Measurements from ENCODE around the gene MAPK8.
"Not testable (repeated sequence)": the region's sequence is repeated elsewhere in the genome, so short reads cannot be mapped to it uniquely, and the experiment has no call there.

MAPK8 gene

DNA sequence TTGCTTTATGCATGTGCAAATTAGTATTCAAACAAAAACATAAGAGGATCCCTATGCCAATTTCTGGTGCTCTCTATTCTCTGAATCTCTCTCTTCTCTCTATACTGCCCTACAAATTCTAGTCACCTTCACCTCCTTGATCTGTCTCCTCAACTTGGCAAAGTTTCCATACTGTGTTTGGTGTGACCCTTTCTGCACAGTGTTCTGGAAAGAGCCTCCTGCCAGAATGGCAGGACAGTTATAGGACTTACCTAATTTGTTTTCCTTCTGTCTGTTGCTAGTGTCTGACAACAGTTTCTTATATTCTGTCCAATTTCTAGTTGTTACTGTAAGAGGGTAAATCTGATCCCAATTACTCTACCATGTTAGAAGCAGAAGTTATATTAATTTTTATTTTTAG is 34.3 kb downstream of the MAPK8 start:
- DNase-seq, result no peak

DNA sequence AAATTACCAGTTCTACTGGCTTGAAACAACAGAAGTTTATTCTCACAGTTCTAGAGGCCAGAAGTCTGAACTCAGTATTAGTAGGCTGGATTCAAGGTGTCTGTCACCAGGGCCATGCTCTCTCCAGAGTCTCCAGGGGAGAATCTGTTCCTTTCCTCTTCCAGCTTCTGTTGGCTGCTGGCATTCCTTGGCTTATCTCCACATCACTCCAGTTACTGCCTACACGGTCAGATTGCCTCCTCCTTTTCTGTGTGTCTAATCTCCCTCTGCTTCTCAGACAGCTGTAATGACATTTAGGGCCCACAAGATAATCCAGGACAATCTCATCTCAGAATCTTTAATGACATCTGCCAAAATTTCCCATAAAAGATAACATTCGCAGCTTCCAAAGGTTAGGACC is 36.6 kb downstream of the MAPK8 start:
- DNase-seq, result no peak

DNA sequence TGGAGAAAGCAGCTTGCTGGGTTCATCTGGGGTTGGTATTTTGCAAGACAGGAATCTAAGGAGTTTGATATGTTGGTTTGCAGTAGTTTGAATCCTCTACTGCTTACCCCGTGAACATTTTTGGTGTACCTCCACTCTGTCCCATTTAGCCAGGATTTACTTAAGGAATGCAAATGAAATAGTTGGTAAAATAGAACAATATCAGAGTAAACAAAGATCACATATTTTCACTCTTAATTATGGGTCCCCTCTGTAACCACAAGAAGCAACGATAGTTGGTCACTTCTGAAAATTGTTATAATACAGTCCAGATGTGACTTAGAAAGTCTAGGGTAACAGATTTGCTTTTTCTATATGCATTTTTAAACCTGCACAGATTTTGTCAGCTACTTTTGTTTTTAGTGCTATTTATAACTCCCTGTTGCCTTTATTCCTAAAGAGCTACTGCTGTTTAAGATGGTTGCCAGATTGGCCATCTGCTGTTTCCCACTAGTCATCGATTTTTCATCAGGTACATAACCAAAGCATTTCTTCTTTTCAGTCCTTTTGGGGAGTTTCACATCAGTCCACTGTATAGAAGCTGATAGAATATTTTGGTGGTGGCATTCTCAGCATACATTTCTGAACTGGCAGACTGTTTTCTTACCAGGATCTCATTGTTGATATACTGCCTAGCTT is 37.6 kb downstream of the MAPK8 start:
- DNase-seq, result no peak

DNA sequence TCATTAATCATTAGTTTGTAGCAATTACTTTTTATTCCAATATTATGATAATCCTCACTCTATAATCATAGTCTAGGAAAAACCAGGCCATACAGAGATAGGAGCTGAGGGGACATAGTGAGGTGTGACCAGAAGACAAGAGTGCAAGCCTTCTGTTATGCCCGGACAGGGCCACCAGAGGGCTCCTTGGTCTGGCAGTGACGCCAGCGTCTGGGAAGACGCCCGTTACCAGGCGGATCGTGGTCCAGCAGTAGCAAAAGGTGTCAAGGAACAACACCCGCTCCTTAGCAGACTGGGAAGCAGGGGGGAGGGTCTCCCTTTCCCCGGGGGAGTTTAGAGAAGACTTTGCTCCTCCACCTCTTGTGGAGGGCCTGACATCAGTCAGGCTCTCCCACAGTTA is 39.8 kb downstream of the MAPK8 start:
- not testable (repeated sequence) for DNase-seq

DNA sequence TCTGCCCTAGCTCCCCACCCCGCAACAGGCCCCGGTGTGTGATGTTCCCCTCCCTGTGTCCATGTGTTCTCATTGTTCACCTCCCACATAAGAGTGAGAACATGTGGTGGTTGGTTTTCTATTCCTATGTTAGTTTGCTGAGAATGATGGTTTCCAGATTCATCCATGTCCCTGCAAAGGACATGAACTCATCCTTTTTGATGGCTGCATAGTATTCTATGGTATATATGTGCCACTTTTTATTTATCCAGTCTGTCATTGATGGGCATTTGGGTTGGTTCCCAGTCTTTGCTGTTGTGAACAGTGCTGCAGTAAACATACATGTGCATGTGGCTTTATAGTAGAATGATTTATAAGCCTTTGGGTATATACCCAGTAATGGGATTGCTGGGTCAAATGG is 41.1 kb downstream of the MAPK8 start:
- not testable (repeated sequence) for DNase-seq

DNA sequence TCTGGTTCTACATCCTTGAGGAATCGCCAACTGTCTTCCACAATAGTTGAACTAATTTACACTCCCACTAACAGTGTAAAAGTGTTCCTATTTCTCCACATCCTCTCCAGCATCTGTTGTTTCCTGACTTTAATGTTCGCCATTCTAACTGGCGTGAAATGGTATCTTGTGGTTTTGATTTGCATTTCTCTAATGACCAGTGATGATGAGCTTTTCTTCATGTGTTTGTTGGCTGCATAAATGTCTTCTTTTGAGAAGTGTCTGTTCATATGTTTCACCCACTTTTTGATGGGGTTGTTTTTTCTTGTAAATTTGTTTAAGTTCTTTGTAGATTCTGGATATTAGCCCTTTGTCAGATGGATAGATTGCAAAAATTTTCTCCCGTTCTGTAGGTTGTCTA is 41.5 kb downstream of the MAPK8 start:
- DNase-seq, result not testable (repeated sequence)

DNA sequence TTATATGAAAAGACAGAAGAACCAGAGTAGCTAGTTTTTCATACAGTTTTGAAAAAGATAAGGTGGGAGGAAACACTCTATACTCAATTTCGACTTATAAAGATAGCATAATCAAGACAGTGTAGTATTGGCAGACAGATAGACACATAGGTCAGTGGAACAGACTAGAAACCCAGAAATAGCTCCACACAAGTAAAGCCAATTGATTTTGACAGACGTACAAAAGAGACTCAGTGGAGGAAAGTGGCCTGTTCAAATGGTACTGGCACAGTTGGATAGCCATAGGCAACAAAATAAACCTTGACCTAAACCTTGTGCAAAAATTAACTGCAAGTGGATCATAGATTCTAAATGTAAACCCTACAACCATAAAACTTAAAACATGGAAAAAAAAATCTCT is 46.8 kb downstream of the MAPK8 start:
- DNase-seq, result no peak

DNA sequence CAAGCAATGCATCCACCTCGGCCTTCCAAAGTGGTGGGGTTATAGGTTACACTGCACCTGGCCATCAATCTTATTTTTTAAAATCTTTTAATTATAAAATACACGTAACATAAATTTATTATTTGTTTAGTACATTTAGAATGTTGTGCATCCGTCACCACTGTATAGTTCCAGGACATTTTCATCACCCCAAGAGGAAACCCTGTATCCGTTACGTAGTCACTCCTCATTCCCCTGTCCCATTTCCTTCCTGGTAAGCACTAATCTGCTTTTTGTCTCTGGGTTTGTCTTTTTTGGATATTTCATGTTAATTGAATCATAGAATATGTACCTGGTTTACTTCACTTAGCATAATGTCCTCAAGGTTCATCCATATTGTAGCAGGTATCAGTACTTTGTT is 51.2 kb downstream of the MAPK8 start:
- DNase-seq, result no peak

DNA sequence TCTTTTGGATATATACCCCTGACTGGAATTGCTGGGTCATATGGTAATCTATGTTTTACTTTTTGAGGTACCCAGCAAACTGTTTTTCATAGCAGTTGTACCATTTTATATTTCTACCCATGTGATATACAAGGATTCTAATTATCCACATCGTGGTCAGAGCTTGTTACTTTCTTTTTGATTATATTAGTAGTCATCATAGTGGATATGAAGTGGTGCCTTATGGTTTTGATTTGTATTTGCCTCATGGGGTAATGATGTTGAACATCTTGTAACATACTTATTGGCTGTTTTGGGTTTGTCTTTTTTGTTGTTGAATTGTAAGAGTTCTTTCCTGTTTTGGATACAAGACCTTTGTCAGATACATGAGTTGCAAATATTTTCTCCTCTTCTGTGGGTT is 51.7 kb downstream of the MAPK8 start:
- DNase-seq, result no peak

DNA sequence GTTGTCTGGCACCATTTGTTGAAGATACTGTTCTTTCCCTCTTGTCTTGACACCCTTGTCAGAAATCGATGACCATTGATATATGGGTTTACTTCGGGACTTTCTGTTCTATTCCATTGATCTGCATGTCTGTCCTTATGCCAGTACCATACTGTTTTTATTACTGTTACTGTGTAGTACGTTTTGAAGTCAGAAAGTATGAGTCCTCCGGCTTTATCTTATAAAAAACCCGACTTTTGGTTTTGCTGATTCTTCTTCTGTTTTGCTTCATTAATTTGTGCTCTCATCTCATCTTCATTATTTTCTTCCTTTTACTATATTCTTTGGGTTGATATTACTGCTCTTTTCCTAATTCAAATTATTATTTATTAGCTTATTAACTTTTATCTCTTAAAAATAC is 52.4 kb downstream of the MAPK8 start:
- DNase-seq, result no peak

DNA sequence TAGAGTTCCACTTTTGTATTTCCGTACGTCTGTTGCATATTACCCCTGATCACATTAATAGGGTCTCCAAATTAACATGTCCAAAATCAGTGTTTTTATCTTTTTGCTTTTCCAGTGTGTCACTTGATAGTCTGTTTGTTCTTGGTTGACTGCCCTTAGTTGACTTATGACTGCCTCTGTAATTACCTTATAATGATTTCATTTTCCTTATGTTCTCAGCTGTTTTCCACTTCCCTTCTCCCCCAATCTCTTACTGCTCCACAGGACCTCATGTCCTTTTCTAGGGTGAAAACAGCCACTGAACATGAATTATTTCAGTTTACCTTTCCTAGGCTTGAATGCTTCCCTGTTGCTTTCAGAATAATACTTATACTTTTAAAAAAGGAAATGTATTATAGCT is 54.7 kb downstream of the MAPK8 start:
- no peak for DNase-seq

DNA sequence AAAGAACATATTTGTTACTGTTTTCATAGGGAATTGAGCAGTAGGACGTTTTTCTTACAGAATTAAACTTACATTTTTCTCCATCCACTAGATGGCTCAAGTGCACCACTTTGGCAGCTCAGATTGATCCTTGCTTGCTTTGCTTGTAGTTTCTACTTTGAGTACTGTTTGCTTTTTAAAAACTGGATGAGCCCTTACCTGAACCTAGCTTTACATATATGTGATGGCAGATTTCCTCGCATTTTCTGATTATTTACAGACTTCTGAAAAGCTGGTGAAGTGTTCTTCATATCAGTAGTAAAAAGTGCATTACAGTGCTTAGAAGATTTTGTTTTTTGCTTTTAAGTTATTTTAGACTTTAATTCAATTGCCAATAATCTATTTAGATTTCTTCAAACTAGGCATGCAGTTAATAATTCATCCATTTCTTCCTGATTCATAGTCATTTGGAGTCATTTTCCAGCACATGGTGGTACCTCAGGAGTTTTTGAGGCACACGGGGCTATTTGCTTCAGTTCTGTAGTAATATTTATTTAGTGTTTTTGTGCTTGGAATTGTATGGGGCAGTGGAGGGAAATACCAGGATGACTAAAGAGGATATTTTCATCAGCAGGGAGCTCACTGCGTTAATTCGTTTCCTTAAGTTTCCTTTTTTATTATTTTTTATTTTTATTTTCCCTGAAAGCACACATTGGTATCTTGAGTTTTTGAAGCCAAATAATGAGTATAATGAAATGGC is 57.3 kb downstream of the MAPK8 start:
- DNase-seq, result peak; percentile 1

DNA sequence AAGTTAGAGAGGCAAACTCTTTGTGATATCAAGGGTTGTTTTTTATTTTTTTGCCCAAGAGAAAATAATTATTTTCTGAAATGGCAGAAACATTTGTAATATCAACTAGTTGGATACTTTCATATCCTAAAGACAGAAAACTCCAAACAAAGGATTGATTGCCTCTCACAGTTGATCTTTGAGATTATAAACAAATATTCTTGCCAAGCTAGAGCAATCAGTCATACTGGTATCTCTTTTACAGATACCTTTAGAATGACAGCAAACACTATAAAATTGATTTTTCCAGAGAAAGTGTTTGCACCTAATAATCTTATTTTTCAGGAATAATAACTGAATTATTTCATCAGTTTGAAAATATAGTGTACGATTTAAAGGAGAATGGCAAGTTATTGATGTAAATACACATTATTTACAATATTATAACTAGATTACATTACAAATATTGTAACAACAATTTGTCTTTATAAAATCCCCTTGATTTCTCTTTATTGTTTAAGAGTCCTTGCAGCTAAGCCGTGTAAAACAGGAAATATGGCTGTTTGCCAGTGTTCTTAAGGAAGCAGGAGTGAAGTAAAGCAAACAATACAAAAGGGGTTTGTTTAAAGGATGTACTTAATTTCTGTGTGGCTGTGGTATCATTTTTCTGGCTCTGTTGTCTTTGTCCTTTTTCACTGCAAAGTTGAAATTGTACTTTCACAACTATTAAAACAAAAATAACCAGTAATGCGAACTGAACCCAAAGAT is 58.4 kb downstream of the MAPK8 start:
- no peak for DNase-seq

DNA sequence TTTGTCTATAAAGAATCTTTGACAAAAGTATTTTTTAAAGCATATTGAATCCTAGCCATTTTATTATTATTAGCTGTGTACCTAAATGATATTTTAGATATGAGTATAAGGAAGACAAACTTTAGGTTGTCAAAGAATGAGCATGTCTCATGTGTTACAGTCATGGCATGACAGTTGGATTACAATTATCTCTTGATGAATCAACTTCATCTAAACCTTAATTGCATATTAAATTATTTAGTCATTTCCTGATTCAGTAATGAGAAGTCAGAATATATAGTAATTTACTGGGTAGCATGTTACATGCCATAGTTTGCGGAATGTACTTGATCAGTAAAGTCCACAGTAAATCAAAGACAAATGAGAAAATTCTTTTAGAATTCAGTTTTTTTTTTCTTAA is 59.2 kb downstream of the MAPK8 start:
- no peak for DNase-seq

DNA sequence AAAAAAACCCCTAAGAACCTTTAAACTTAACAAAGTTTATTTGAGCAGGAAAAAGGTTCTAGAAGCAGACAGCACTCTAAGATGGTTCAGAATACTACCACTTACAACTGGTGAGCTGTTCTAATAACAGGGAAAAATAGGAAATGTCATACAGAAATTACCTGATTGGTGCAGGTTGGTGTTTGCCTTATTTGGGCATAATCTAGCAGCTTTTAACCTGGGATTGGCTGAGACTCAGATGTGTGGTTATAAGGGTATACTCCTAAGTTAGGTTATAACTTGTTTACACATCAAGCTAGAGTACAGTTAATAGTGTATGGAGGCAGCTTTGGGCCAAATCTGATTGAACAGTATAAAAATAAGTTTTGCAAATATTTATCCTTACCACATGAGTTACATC is 59.8 kb downstream of the MAPK8 start:
- no peak for DNase-seq

DNA sequence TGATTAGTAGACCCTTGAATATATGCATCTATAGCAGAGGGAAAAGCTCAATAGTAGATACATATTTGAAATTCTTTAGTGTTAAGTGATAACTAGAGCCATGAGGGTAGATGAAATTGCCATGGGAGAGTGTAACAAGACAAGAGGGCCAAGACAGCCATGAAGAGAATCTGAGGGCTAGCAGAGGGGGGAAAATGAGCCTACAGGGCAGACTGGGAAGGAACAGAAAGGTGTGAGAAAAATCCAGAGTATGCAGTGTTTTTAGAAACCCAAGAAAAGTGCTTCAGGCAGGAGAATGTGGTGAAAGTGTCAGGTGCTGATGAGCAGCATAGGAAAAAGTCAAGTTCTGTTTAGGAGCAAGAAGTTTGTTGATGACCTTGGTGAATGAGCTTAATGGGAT is 63.0 kb downstream of the MAPK8 start:
- DNase-seq, result no peak

DNA sequence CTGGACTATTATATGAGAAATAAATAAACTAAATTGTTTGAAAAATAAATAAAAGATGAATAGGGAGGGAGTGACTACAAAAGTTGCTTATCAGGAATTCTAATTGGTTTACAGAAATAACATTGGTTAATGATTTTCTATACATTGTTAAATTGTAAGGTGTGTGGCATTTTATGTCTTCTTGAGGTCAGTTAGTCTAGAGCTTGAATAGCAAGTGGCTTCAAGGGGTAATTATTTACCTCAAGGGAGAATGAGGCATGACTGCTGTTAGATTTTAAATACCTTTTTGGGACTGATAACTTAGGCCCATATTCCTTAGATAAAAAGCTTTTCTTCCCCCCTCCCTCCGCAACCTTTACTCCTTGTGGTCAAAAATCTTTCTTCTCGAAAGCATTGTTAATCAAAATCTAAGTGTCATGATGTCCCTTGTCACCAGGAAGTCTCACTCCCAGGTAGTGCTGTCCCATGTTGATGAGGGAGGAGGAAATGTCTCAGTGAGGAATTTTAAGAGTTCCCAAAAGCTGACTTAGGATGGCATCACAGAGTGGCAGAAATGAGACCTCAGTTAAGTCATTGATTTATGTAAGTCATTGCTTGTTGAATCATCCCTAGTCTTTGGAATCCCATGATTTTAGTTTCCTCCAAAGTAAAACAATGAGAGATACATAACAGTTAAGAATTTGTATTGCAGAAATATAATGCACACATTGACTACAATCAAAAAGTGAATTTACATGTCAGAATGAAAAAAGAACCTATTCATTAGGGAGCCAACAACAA is 71.5 kb downstream of the MAPK8 start:
- no peak for DNase-seq

DNA sequence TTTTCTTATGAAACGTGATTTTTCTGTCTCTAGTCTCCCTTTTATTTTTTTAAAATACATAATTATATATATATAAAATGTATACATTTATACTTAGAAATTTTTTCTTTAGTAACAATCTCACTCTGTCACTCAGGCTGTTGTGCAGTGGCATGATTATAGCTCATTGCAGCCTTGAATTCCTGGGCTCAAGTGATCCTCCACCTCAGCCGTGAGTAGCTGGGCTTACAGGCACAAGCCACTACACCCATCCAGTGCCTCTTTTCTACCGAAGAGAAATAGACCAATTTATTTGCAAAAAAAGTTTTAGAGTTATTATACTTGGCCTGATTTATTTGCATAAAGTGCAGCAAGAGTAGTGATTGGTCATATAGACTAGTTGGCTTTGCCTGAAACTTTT is 72.2 kb downstream of the MAPK8 start:
- no peak for DNase-seq

DNA sequence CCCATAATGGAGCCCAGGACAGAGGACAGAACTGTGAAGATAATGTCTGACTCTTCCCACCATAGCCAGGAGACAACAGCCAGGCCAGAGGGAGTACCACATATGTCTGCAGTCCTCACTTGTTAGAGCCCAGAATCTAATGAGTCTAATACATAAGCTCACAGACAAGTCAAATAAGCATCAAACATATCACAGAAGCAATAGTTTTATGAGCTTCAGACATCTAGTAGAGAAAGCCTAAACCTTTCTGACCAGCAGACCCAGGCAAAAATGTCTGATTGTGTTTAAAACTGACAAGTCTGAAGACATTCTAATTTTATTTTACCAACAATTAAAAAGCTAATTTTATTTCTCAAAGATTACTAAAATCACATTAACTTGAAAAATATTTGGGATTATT is 75.5 kb downstream of the MAPK8 start:
- no peak for DNase-seq

DNA sequence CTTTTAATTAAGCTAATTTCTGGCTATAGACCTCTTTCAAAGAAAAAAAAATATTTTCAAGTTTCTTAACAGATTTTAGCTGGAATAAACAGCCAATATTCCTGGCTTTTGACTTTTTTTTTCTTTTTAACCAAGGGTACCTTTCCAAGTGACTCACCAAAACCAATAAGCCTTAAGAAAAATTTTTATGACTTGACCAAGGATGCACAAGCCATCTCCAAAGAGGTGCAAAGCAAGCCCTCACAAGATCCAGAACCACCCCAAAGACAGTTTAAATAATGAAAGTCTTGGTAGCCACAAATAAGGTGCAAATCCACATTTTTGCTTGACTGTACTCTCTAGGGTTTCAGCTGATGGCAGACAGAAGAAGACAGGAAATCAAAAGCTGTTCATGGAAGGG is 76.5 kb downstream of the MAPK8 start:
- DNase-seq, result no peak

DNA sequence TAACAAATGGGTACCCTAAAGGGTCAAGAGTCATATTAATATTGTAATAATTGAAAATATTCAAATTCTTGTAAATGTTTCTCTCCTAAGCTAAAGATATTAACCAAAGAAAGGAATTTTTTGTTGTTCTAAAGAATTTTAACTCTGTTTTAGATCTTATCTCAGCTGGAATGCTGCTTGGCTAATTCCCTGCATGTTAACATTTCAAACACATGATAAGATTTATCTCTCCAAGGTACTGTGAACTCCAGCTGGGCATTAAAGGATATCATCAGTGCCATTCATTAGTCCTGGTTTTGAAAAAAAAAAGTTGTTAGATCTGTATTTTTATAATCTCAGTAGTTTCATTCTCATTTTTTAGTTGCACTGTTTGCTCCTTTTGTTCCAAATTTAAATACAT is 76.9 kb downstream of the MAPK8 start:
- DNase-seq, result no peak

DNA sequence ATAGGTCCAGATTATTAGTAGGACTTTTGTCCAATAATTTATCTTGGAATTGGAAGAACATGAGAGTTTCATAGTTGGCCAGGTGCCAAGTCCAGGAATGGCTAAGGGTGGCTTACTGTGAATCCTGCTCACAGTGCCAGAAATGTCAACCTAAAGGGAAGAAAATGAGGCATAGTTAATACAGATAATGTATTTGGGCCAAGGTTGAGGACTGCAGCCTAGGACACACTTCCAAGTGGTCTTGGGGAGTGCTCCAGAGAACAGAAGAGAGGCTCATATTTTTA is 78.2 kb downstream of the MAPK8 start:
- DNase-seq, result no peak

DNA sequence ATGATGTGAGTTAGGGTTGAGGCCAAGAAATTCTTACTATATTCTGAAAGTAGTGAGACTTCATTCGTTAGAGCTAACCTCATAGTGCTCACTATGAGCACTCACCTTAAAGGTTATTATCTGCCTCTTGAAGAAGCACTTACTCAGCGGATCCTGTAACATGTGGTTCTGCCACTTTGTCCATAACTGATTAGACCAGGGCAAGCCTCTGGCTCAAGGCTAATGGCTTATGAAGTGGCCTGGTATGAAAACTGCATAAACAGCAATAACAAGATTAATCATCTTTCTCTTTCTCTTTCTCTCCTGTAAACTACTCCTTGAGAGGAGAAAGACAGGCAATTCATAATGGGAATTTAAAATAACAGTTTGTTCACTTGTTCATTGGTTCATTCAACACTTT is 82.8 kb downstream of the MAPK8 start:
- DNase-seq, result no peak

Data from SHP77 treated with DMSO at 0.1 percent for 48 hours (cell line).